ENCODE measurements around the gene NSUN2.

The NSUN2 gene

GRCh38 chr5:6633469-6634245 is 813 bp upstream of the NSUN2 start:
- H3K36me3 Mint-ChIP-seq (ENCODE audit: low read depth): peaks cover 40% of the 10 kb centered on the region

DNA sequence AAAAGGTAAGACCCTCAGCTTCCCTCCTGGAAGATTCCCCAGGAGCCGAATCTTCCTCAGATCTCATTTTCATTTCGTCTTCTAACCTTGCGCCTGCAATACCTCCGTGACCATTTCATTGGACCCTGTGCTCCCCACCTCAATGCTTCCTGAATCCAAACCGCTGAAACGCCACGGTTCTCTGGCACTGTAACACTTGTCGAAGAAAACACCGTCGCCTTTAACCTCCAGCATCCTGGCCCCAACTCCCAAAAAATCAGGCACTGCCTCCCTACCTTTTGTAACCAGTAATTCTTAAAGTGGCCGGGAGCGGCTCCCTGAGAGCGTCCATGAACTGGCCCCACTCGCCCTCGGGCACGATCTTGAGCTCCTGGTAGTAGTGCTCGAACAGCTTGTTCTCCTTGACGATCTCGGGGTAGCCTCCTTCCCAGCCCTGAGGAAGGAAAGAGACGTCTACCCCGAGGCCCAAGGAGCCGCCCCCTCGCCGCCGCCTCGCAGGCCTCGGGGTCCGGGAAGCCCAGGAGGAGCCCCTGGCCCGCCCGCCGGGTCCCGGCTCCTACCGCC is 438 bp downstream of the NSUN2 start:
- Mint-ChIP-seq H3K9me3 (no peaks in the 10 kb centered on the region), H3K36me3 (ENCODE audit: low read depth) (peaks cover 49% of the 10 kb centered on the region), H3K4me1 (ENCODE audit: low read depth) (peaks cover 49% of the 10 kb centered on the region), H3K4me3 (peak overlapping the region; percentile 100), H3K27ac (peak overlapping the region; percentile 98), H3K27me3 (no peaks in the 10 kb centered on the region)

More at GRCh38 chr5:6633469-6634245, 813 bp upstream of the NSUN2 start:
- peak overlapping the region; percentile 100 for H3K4me3 Mint-ChIP-seq
- peak overlapping the region; percentile 98 for H3K27ac Mint-ChIP-seq
- H3K4me1 Mint-ChIP-seq (ENCODE audit: low read depth): peaks cover 46% of the 10 kb centered on the region
- H3K27me3 Mint-ChIP-seq: no peaks in the 10 kb centered on the region
- H3K9me3 Mint-ChIP-seq: no peaks in the 10 kb centered on the region

- no peaks in the 10 kb centered on the region for H3K27me3 Mint-ChIP-seq
- peaks cover 52% of the 10 kb centered on the region for H3K4me1 Mint-ChIP-seq (ENCODE audit: low read depth)
- H3K27ac Mint-ChIP-seq: peak overlapping the region; percentile 70
These were observed 1.4 kb downstream of the NSUN2 start for GRCh38 chr5:6631441-6631840.

DNA sequence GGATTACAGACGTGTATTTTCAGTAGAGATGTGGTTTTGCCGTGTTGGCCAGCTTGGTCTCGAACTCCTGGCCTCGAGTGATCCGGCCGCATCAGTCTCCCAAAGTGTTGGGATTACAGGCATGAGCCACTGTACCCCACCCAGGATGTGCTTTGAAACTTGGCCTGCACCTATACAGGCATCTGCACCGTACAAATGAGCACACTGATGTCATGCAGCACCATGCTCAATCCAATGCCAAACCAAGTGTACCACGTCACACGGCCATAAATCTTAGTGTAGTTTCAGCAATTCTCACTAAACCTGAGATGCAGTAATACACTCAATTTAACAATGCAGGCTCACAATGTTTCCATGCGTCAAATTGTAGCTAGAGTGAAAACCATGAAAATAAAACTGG is 6.3 kb downstream of the NSUN2 start:
- Mint-ChIP-seq H3K36me3 (ENCODE audit: low read depth) (peaks cover 94% of the 10 kb centered on the region), H3K4me3 (no peak overlapping the region), H3K27ac (no peak overlapping the region), H3K27me3 (no peaks in the 10 kb centered on the region), H3K9me3 (peaks cover 7% of the 10 kb centered on the region), H3K4me1 (ENCODE audit: low read depth) (peaks cover 60% of the 10 kb centered on the region)

More at GRCh38 chr5:6631441-6631840, 1.4 kb downstream of the NSUN2 start:
- H3K4me3 Mint-ChIP-seq: peak overlapping the region; percentile 100
- peaks cover 57% of the 10 kb centered on the region for H3K36me3 Mint-ChIP-seq (ENCODE audit: low read depth)
- no peaks in the 10 kb centered on the region for H3K9me3 Mint-ChIP-seq

GRCh38 chr5:6623941-6624340 is 8.9 kb downstream of the NSUN2 start:
- Mint-ChIP-seq H3K4me1 (ENCODE audit: low read depth) (peaks cover 34% of the 10 kb centered on the region), H3K27me3 (no peaks in the 10 kb centered on the region), H3K4me3 (no peak overlapping the region), H3K9me3 (peaks cover 7% of the 10 kb centered on the region), H3K36me3 (ENCODE audit: low read depth) (peaks cover 89% of the 10 kb centered on the region), H3K27ac (peak overlapping the region; percentile 56)

DNA sequence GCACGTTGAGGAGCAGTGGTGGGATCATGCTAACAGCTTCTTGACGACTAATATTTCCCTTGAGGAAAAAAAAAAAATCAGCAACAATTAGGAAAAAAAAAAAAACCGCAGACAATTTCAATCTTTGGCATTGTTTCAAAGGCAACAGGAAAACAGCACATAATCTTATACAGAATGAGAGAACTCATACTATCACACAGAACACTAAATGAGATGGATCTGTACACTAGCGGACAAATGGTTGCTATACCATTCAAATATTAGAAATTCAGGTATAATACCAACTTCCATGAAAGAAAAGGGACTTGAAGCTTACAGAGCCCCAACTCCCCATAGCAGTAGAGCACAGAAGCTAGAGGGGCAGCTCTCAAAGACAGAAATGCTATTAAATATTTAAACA is 9.6 kb downstream of the NSUN2 start:
- Mint-ChIP-seq H3K4me1 (ENCODE audit: low read depth) (peaks cover 30% of the 10 kb centered on the region), H3K4me3 (no peak overlapping the region), H3K36me3 (ENCODE audit: low read depth) (peaks cover 87% of the 10 kb centered on the region), H3K27ac (peak overlapping the region; percentile 14), H3K27me3 (no peaks in the 10 kb centered on the region), H3K9me3 (peaks cover 7% of the 10 kb centered on the region)

DNA sequence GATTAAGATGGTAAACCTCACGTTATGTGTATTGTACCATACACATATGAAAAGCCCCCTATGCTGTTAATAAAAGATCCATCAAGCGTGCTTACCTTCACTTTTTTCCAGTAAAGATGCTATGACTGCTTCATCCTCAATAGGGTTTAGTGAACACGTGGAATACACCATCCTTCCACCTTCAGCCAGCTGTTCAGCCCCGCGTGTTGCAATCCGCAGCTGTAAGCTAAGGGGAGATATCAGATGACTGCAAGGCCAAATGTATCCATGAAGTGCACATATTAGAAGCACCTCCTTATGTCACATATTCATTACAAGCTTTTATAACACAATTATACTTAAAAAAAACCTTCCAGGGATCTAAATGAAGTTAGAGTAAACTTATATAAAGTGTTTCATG is 16.2 kb downstream of the NSUN2 start:
- Mint-ChIP-seq H3K36me3 (ENCODE audit: low read depth) (peaks cover 86% of the 10 kb centered on the region), H3K4me3 (no peak overlapping the region), H3K4me1 (ENCODE audit: low read depth) (peaks cover 31% of the 10 kb centered on the region), H3K9me3 (no peaks in the 10 kb centered on the region), H3K27me3 (no peaks in the 10 kb centered on the region), H3K27ac (no peak overlapping the region)

GRCh38 chr5:6615034-6615815 is 17.6 kb downstream of the NSUN2 start:
- Mint-ChIP-seq H3K27ac (peak overlapping the region; percentile 58), H3K36me3 (ENCODE audit: low read depth) (peaks cover 82% of the 10 kb centered on the region)

GRCh38 chr5:6611334-6612256 is 21.2 kb downstream of the NSUN2 start:
- Mint-ChIP-seq H3K4me3 (no peak overlapping the region), H3K9me3 (no peaks in the 10 kb centered on the region), H3K27ac (no peak overlapping the region), H3K4me1 (ENCODE audit: low read depth) (peaks cover 27% of the 10 kb centered on the region), H3K36me3 (ENCODE audit: low read depth) (peaks cover 92% of the 10 kb centered on the region), H3K27me3 (no peaks in the 10 kb centered on the region)

More at GRCh38 chr5:6615034-6615815, 17.6 kb downstream of the NSUN2 start:
- Mint-ChIP-seq H3K4me1 (ENCODE audit: low read depth) (peaks cover 31% of the 10 kb centered on the region), H3K9me3 (no peaks in the 10 kb centered on the region), H3K27me3 (no peaks in the 10 kb centered on the region), H3K4me3 (no peak overlapping the region)

- H3K4me1 Mint-ChIP-seq (ENCODE audit: low read depth): no peaks in the 10 kb centered on the region
- no peak overlapping the region for H3K27ac Mint-ChIP-seq
- no peaks in the 10 kb centered on the region for H3K27me3 Mint-ChIP-seq
- H3K4me3 Mint-ChIP-seq: no peak overlapping the region
- H3K36me3 Mint-ChIP-seq (ENCODE audit: low read depth): peaks cover 86% of the 10 kb centered on the region
- H3K9me3 Mint-ChIP-seq: no peaks in the 10 kb centered on the region
These were observed 24.8 kb downstream of the NSUN2 start for GRCh38 chr5:6608016-6608415.

- Mint-ChIP-seq H3K4me1 (ENCODE audit: low read depth) (no peaks in the 10 kb centered on the region), H3K36me3 (ENCODE audit: low read depth) (peaks cover 86% of the 10 kb centered on the region), H3K27ac (no peak overlapping the region), H3K4me3 (no peak overlapping the region), H3K9me3 (no peaks in the 10 kb centered on the region), H3K27me3 (no peaks in the 10 kb centered on the region)
These were observed 25.3 kb downstream of the NSUN2 start for GRCh38 chr5:6607559-6607936.

DNA sequence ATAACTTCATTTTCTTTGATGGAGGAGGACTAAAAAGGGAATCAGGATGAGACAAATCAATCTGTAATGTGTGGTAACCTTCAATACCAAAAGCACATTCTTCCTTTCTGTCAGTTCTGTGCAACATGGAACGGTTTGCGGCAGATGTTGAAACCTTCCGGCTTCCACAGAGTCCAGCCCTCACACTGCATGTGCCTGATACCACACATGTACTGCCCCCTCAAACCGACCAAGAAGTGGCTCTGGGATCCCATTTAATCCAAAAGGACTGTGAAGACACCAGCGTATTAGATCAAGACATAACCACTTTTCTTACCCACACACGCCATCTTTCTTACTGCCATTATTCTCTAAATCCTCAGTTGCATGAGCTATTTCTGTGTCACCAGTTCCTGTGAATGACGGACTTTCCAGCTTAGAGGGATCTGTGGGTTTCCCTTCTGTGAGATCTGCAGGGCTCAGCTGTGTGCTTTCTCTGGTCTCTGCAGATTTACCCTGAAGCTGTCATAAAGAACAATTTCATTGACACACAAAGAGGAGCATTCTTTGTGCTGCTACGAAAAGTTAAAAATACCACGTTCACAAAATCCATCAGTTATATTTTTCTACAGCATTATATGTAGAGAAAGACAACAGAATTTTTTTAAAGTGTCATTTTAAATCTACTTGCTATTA is 25.8 kb downstream of the NSUN2 start:
- Mint-ChIP-seq H3K27me3 (no peaks in the 10 kb centered on the region), H3K9me3 (no peaks in the 10 kb centered on the region), H3K27ac (peak overlapping the region; percentile 37), H3K4me1 (ENCODE audit: low read depth) (no peaks in the 10 kb centered on the region), H3K4me3 (no peak overlapping the region), H3K36me3 (ENCODE audit: low read depth) (peaks cover 86% of the 10 kb centered on the region)

DNA sequence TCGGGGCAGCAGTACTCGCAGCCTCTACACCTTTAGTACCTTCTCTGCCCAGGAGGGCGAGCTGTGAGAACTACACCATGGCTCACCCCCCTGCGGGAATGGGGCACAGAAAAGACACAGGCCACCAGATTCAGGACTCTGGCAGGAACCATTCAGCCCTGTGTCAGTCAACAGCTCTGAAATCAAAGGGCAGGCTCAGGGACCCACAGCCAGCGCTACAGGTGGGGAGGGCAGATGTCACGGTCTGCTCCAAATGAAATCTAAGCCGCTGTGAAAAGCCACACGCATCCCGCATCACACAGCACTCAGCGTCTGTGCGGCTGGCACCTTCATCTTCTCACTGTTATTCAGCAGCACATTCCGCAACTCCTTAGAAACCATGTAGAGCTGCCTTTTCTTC is 27.9 kb downstream of the NSUN2 start:
- Mint-ChIP-seq H3K4me3 (no peak overlapping the region), H3K9me3 (no peaks in the 10 kb centered on the region), H3K36me3 (ENCODE audit: low read depth) (peaks cover 91% of the 10 kb centered on the region), H3K27me3 (no peaks in the 10 kb centered on the region), H3K27ac (no peak overlapping the region), H3K4me1 (ENCODE audit: low read depth) (no peaks in the 10 kb centered on the region)

DNA sequence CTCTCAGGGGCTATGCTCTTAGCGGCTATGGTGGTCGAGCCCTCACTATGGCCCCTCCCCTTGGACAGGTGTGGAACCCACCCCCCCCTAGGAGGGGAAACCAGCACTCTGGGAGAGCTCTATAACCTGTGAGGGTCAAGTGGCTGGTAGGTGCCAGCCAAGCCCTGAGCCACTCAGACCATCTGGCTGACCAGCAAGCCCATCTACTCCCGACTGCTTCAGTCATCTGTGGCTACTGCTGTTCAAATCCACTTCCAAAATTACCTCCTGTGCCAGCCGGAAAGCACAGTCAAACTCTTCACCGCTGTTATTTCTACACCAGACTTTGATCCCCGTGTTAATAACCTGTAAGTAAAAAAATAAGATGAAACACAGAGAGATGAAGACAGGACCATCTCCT is 28.5 kb downstream of the NSUN2 start:
- H3K36me3 Mint-ChIP-seq (ENCODE audit: low read depth): peaks cover 91% of the 10 kb centered on the region
- no peaks in the 10 kb centered on the region for H3K27me3 Mint-ChIP-seq
- H3K4me1 Mint-ChIP-seq (ENCODE audit: low read depth): no peaks in the 10 kb centered on the region
- H3K9me3 Mint-ChIP-seq: no peaks in the 10 kb centered on the region
- H3K4me3 Mint-ChIP-seq: no peak overlapping the region
- no peak overlapping the region for H3K27ac Mint-ChIP-seq
